ENCODE data around the gene SDHAF3.

- no peak for TF ChIP-seq CTCF (IDR thresholded peaks at IDR 0.05; ENCODE audit: extremely low read depth in 1 of 2, insufficient read depth in 1 of 2, low read depth in 1 of 2, low read length in 2 of 2)
- TF ChIP-seq POLR2A (IDR thresholded peaks at IDR 0.05; ENCODE audit: low read depth, low read length) = no peak
These were observed 101.3 kb downstream of the SDHAF3 start for GRCh38 chr7:97218767-97219166.

All from endothelial cell of umbilical vein (primary cell).